Muscle layer of colon (tissue), 2 donors: Measurements from ENCODE around the gene PHKB.
"Not testable (repeated sequence)": the region's sequence is repeated elsewhere in the genome, so short reads cannot be mapped to it uniquely, and the experiment has no call there.

Source experiments
- H3K27ac ChIP-seq: one replicate; pipeline ENCODE4 v1.7.0; 2013; ENCODE audit warnings: low read depth, mild to moderate bottlenecking, low read length, moderate library complexity
- H3K27me3 ChIP-seq, 2 donors: one replicate each; pipeline ENCODE4 v1.7.0; 2013; ENCODE audit warnings: low read length in 2 of 2, mild to moderate bottlenecking in 2 of 2; ENCODE audit not compliant: insufficient read depth in 2 of 2, control insufficient read depth in 1 of 2
- H3K36me3 ChIP-seq: one replicate; pipeline ENCODE4 v1.7.0; 2013; ENCODE audit warnings: mild to moderate bottlenecking, low read length; ENCODE audit not compliant: insufficient read depth
- H3K4me1 ChIP-seq: one replicate; pipeline ENCODE4 v1.7.0; 2013; ENCODE audit warnings: mild to moderate bottlenecking, low read length; ENCODE audit not compliant: insufficient read depth
- H3K4me3 ChIP-seq, 2 donors: one replicate each; pipeline ENCODE4 v1.7.0; 2013; ENCODE audit warnings: low read length in 2 of 2, low read depth in 1 of 2, mild to moderate bottlenecking in 1 of 2, moderate library complexity in 1 of 2
- H3K9ac ChIP-seq: one replicate; pipeline ENCODE4 v1.7.0; 2013; ENCODE audit warnings: low read length
- H3K9me3 ChIP-seq: one replicate; pipeline ENCODE4 v1.7.0; 2013; ENCODE audit warnings: mild to moderate bottlenecking, low read length
- donor health status: abdominal sarcoma.
- donor health status: Adenocarcinoma of cecum.

The PHKB gene

GRCh38 chr16:47519546-47519945 is 58.4 kb downstream of the PHKB start:
- H3K4me3 ChIP-seq: no peak overlapping the region
- no peaks in the 10 kb centered on the region for H3K27me3 ChIP-seq
- peaks cover 8% of the 10 kb centered on the region for H3K36me3 ChIP-seq
- no peak overlapping the region for H3K27ac ChIP-seq
- H3K9me3 ChIP-seq: no peaks in the 10 kb centered on the region
- H3K9ac ChIP-seq: no peak overlapping the region
- H3K4me1 ChIP-seq: no peaks in the 10 kb centered on the region

GRCh38 chr16:47519996-47520679 is 59.0 kb downstream of the PHKB start:
- Histone ChIP-seq H3K27ac (no peak overlapping the region), H3K36me3 (peaks cover 8% of the 10 kb centered on the region), H3K4me1 (no peaks in the 10 kb centered on the region), H3K4me3 (no peak overlapping the region), H3K27me3 (no peaks in the 10 kb centered on the region), H3K9me3 (no peaks in the 10 kb centered on the region), H3K9ac (no peak overlapping the region)

GRCh38 chr16:47523342-47524006 is 62.3 kb downstream of the PHKB start:
- Histone ChIP-seq H3K9ac (no peak overlapping the region), H3K9me3 (no peaks in the 10 kb centered on the region), H3K4me1 (no peaks in the 10 kb centered on the region), H3K27me3 (no peaks in the 10 kb centered on the region), H3K36me3 (no peaks in the 10 kb centered on the region), H3K27ac (no peak overlapping the region), H3K4me3 (no peak overlapping the region)

GRCh38 chr16:47524007-47524405 is 62.9 kb downstream of the PHKB start:
- H3K27me3 ChIP-seq: no peaks in the 10 kb centered on the region
- no peaks in the 10 kb centered on the region for H3K9me3 ChIP-seq
- no peaks in the 10 kb centered on the region for H3K4me1 ChIP-seq
- H3K9ac ChIP-seq: no peak overlapping the region
- H3K27ac ChIP-seq: no peak overlapping the region
- no peaks in the 10 kb centered on the region for H3K36me3 ChIP-seq
- no peak overlapping the region for H3K4me3 ChIP-seq

- no peak overlapping the region for H3K27ac ChIP-seq
- no peaks in the 10 kb centered on the region for H3K9me3 ChIP-seq
- no peaks in the 10 kb centered on the region for H3K4me1 ChIP-seq
- no peak overlapping the region for H3K4me3 ChIP-seq
- no peaks in the 10 kb centered on the region for H3K36me3 ChIP-seq
- H3K9ac ChIP-seq: no peak overlapping the region
- no peaks in the 10 kb centered on the region for H3K27me3 ChIP-seq
Observed at GRCh38 chr16:47528431-47528830, 67.3 kb downstream of the PHKB start.

- no peaks in the 10 kb centered on the region for H3K27me3 ChIP-seq
- H3K9ac ChIP-seq: no peak overlapping the region
- no peak overlapping the region for H3K4me3 ChIP-seq
- H3K36me3 ChIP-seq: no peaks in the 10 kb centered on the region
- no peaks in the 10 kb centered on the region for H3K4me1 ChIP-seq
- H3K27ac ChIP-seq: no peak overlapping the region
- H3K9me3 ChIP-seq: no peaks in the 10 kb centered on the region
Observed at GRCh38 chr16:47533744-47534292, 72.7 kb downstream of the PHKB start.

- no peak overlapping the region for H3K9ac ChIP-seq
- no peak overlapping the region for H3K4me3 ChIP-seq
- no peaks in the 10 kb centered on the region for H3K9me3 ChIP-seq
- H3K4me1 ChIP-seq: no peaks in the 10 kb centered on the region
- no peaks in the 10 kb centered on the region for H3K36me3 ChIP-seq
- no peaks in the 10 kb centered on the region for H3K27me3 ChIP-seq
- H3K27ac ChIP-seq: no peak overlapping the region
Observed at GRCh38 chr16:47538472-47538871, 77.3 kb downstream of the PHKB start.

- H3K27me3 ChIP-seq, H3K36me3 ChIP-seq: not testable (repeated sequence)
Observed at GRCh38 chr16:47539707-47540670, 78.9 kb downstream of the PHKB start.

GRCh38 chr16:47541135-47541534 is 80.0 kb downstream of the PHKB start:
- H3K4me1 ChIP-seq, H3K4me3 ChIP-seq, H3K36me3 ChIP-seq, H3K9ac ChIP-seq, H3K27ac ChIP-seq, H3K9me3 ChIP-seq, H3K27me3 ChIP-seq: not testable (repeated sequence)

More at GRCh38 chr16:47539707-47540670, 78.9 kb downstream of the PHKB start:
- not testable (repeated sequence) for H3K4me3 ChIP-seq, H3K27ac ChIP-seq, H3K9me3 ChIP-seq, H3K9ac ChIP-seq, H3K4me1 ChIP-seq

- H3K27ac ChIP-seq, H3K9me3 ChIP-seq, H3K27me3 ChIP-seq, H3K4me1 ChIP-seq, H3K4me3 ChIP-seq, H3K9ac ChIP-seq: not testable (repeated sequence)
- peaks cover 13% of the 10 kb centered on the region for H3K36me3 ChIP-seq
Observed at GRCh38 chr16:47544255-47544654, 83.1 kb downstream of the PHKB start.

GRCh38 chr16:47551185-47551584 is 90.1 kb downstream of the PHKB start:
- H3K4me3 ChIP-seq, H3K9ac ChIP-seq, H3K27me3 ChIP-seq, H3K9me3 ChIP-seq, H3K27ac ChIP-seq, H3K4me1 ChIP-seq: not testable (repeated sequence)
- peaks cover 26% of the 10 kb centered on the region for H3K36me3 ChIP-seq
